Mucosa of rectum (tissue), 2 donors: ENCODE data around the gene IFNLR1.

Source experiments
- H3K27ac ChIP-seq, 2 donors: one replicate each; pipeline ENCODE4 v1.7.0; 2013; ENCODE audit warnings: inconsistent platforms in 2 of 2, low read depth in 2 of 2, low read length in 2 of 2
- H3K27me3 ChIP-seq, 2 donors: one replicate each; pipeline ENCODE4 v1.7.0; 2013; ENCODE audit warnings: low read length in 2 of 2; ENCODE audit not compliant: control insufficient read depth in 2 of 2, insufficient read depth in 2 of 2
- H3K36me3 ChIP-seq, 2 donors: one replicate each; pipeline ENCODE4 v1.7.0; 2013; ENCODE audit warnings: low read length in 2 of 2; ENCODE audit not compliant: control insufficient read depth in 2 of 2, insufficient read depth in 2 of 2
- H3K4me1 ChIP-seq, 2 donors: one replicate each; pipeline ENCODE4 v1.7.0; 2013; ENCODE audit warnings: low read length in 2 of 2, mild to moderate bottlenecking in 1 of 2; ENCODE audit not compliant: control insufficient read depth in 2 of 2, insufficient read depth in 2 of 2
- H3K4me3 ChIP-seq, 2 donors: one replicate each; pipeline ENCODE4 v1.7.0; 2013; ENCODE audit warnings: low read length in 2 of 2
- H3K9ac ChIP-seq, 2 donors: one replicate each; pipeline ENCODE4 v1.7.0; 2013; ENCODE audit warnings: low read length in 2 of 2, low read depth in 1 of 2, mild to moderate bottlenecking in 1 of 2
- H3K9me3 ChIP-seq, 2 donors: one replicate each; pipeline ENCODE4 v1.7.0; 2013; ENCODE audit warnings: low read length in 2 of 2; ENCODE audit not compliant: control insufficient read depth in 2 of 2
- donor health status: healthy.
- donor health status: Normal muscosa, but diverticular disease.

IFNLR1 gene

DNA sequence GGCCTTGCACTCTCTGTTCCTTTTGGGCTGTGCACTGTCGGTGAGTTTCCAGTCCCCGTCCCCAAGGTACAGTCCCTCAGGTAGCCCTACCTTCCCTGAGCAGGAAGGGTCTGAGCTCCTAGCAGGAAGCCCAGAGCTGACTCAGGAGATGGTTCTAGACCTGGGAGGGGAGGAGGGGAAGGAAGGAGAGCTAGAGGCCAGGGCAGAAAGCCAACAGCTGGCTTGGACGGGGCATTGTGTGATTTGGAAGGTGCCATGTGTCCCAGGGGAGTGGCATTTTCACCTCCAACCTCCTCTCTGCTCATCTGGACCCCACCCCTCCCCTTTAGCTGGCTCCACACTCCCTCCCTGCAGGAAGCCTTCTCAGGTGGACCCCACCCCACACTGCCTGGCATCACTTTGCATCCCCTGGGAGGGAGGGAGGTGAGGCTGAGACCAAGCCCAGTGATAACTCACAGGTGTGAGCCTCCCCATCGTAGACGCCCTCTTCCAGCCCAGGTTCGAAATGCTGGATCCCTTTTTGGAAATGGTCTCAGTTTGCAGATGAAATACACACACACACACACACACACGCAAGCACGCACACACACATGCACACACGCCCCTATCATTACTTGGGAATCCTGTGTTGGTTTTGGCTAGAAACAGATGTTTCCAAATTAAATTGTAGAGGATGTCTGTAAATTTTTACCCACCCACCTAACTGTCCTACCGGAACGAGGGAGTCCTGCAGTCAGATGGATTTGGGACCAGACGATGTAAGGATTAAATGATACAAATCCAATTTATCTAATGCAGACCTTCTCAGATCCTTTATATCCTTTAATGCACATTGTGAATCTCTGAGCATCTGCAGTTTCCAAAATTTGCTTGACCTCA, 19.7 kb upstream of the IFNLR1 start:
- no peaks in the 10 kb centered on the region for H3K36me3 ChIP-seq
- H3K27ac ChIP-seq: no peak overlapping the region
- H3K9me3 ChIP-seq: no peaks in the 10 kb centered on the region
- peaks cover 0 to 2% of the 10 kb centered on the region in 2 donors for H3K27me3 ChIP-seq
- H3K9ac ChIP-seq: no peak overlapping the region
- H3K4me3 ChIP-seq: no peak overlapping the region
- peaks cover 5 to 9% of the 10 kb centered on the region in 2 donors for H3K4me1 ChIP-seq

DNA sequence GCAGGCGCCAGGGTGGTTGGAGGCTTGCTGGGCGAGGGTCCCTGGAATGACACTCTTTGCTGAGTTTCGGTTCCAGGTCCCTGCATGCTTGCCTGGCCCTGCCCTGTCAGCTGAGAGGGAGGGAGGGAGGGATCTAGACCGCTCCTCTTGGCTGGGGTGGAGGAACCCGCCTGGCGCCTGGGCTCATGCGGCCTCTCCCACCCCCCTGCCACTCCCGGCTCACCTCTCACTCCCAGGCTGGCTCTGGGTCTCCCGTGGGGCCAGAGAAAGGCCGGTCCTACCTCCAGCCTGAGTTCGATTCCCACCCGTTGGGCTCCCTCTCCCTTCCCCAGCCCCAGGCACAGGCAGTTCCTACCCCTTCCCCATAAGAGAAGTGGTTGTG, 19.0 kb upstream of the IFNLR1 start:
- H3K4me3 ChIP-seq: no peak overlapping the region
- no peaks in the 10 kb centered on the region for H3K9me3 ChIP-seq
- H3K27ac ChIP-seq: no peak overlapping the region
- H3K4me1 ChIP-seq: peaks cover 5 to 9% of the 10 kb centered on the region in 2 donors
- no peak overlapping the region for H3K9ac ChIP-seq
- H3K27me3 ChIP-seq: peaks cover 0 to 2% of the 10 kb centered on the region in 2 donors
- H3K36me3 ChIP-seq: no peaks in the 10 kb centered on the region

DNA sequence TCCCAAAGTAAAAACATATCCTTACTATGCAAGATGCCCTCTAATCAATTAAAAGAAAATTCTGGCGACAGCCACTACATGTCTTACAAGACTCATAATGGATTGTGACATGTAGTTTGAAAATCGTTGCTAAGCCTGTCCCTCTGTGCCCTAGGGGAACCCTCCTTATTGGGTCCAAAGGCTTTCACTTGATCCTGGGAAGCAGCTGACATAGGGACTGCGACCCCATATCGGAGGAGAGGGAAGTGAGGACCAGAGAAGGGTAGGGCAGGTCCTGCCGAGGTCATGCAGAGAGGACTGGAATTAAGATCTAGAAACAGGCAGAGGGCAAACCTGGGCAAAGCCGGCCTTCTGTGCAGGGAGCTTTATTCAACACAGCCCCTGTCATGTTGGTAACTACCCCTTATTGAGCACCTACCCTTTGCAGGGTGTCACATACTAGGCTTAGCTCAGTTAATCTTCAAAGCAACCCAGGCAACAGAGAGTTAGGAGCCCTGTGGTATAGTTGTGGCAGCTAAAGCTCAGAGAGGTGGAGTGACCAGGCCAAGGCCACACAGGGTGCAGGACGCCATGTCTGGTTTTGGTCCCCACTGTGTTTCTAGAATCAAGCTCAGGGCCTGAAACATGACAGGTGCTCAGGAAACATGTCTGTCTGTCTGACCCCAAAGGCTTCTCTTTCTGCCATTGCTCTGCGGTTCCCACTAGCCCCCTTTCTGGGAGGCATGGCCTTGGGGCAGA, 18.4 kb upstream of the IFNLR1 start:
- Histone ChIP-seq H3K4me3 (no peak overlapping the region), H3K27ac (no peak overlapping the region), H3K9ac (no peak overlapping the region), H3K9me3 (no peaks in the 10 kb centered on the region), H3K27me3 (peaks cover 0 to 2% of the 10 kb centered on the region in 2 donors), H3K36me3 (no peaks in the 10 kb centered on the region), H3K4me1 (peaks cover 5 to 9% of the 10 kb centered on the region in 2 donors)

DNA sequence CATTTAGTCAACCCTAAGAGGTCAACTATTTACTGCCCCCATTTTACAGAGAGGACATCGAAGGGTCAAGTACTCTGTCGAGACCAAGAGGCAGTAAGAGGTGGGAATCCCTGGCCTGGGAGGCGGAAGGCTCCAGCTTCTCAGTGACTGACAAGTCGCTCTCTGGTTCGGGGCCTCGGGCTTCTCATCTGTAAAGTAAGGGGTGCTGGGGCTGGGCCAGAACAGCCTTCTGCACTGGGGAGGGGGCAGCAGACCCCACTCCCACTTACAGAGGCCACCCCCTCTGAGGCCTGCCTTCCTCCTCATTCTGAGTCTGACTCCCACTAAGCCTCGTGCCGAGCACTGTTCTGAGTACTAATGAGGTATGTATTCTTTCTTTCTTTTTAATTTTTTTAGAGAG, 17.0 kb upstream of the IFNLR1 start:
- Histone ChIP-seq H3K9me3 (no peaks in the 10 kb centered on the region), H3K4me3 (no peak overlapping the region), H3K4me1 (peaks cover 8 to 12% of the 10 kb centered on the region in 2 donors), H3K9ac (no peak overlapping the region), H3K27me3 (peaks cover 0 to 2% of the 10 kb centered on the region in 2 donors), H3K27ac (no peak overlapping the region), H3K36me3 (no peaks in the 10 kb centered on the region)

DNA sequence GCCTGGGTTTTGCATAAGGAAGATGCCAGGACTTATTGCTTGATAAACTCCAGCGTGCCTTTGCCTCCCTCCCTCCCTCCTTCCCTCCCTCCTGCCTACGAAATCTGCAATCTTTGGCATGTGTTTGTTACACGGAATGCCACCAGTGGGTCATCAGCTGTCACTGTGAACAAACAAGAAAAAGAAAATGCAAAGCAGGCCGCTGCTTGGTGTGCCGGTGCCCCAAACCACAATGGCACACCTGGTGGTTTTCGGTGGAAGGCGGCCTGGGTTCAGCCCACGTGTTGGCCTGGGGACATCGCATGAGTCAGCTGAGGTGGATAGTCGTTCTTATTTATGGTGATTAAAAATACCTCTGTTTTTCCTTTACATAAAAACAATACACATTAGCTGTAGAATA, 16.3 kb upstream of the IFNLR1 start:
- no peaks in the 10 kb centered on the region for H3K9me3 ChIP-seq
- H3K4me3 ChIP-seq: no peak overlapping the region
- H3K9ac ChIP-seq: no peak overlapping the region
- no peaks in the 10 kb centered on the region for H3K36me3 ChIP-seq
- H3K4me1 ChIP-seq: peaks cover 8 to 12% of the 10 kb centered on the region in 2 donors
- H3K27me3 ChIP-seq: peaks cover 0 to 2% of the 10 kb centered on the region in 2 donors
- H3K27ac ChIP-seq: peak overlapping the region; percentile 57 to 63

DNA sequence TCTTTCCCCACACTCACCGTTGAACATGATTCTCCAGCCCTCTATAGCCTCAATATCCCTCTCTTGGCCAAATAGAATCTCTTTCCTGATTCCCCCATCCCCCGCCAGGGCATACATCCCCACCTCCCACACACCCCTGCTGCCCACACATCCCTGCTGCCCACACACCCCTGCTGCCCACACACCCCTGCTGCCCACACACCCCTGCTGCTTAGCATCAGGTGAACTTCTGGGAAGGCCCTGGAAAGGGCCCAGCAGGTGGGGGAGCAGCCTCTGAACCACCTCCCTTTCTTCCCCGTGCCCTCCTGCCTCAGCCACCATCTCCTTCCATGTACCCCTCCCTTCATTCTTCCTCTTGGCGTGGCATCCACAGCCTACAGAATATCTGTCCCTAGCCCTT, 15.9 kb upstream of the IFNLR1 start:
- H3K9me3 ChIP-seq: no peaks in the 10 kb centered on the region
- H3K27me3 ChIP-seq: peaks cover 0 to 2% of the 10 kb centered on the region in 2 donors
- H3K9ac ChIP-seq: no peak overlapping the region
- H3K36me3 ChIP-seq: no peaks in the 10 kb centered on the region
- H3K4me1 ChIP-seq: peaks cover 8 to 12% of the 10 kb centered on the region in 2 donors
- H3K4me3 ChIP-seq: no peak overlapping the region
- H3K27ac ChIP-seq: peak overlapping the region; percentile 57 to 63

DNA sequence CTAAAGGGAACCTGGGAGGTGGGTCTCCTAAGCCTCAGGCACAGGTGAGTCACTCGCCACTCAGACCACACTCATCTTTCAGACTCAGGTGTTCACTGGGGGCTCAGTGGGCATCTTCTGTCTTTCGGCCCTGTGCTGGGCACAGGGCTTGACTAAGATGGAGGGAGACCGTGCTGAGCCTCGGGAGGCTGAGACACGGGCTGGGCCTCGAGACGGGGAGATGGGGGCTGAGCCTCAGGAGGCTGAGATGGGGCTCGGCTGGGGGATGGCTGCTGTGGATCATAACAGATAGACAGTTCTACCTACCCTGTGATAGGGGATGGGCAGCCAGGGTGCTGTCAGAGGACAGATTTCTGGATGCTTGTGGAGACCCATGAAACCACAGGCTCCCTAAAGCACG, 15.5 kb upstream of the IFNLR1 start:
- peak overlapping the region in 1 of 2 donors; percentile 44 for H3K9ac ChIP-seq
- no peaks in the 10 kb centered on the region for H3K36me3 ChIP-seq
- H3K27ac ChIP-seq: peak overlapping the region; percentile 57 to 63
- peaks cover 0 to 2% of the 10 kb centered on the region in 2 donors for H3K27me3 ChIP-seq
- H3K9me3 ChIP-seq: no peaks in the 10 kb centered on the region
- no peak overlapping the region for H3K4me3 ChIP-seq
- H3K4me1 ChIP-seq: peaks cover 8 to 14% of the 10 kb centered on the region in 2 donors

DNA sequence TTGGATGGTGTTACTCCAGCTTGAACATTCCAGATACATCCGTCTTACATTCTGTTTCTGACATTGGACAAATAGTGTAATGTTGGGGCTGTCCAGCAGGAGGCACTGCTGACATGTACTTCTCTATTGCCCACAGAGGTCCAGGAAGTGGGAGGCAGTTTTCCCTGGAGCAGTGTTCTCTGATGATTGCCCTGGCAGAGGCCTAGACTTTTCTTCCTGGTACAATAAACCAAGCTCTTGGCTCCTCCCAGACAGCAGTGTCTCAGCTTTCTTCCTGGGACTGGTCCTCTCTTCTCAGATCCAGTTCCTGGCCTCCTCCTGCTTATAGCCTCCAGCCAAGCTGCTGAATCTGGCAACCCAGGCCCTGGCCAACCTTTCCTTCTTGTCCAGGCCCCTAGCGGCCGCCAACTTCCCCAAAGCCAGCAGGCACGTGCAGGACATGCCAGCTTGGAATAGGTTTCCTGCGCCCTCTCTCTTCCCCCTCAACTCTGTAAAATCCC, 14.9 kb upstream of the IFNLR1 start:
- Histone ChIP-seq H3K27me3 (peaks cover 0 to 2% of the 10 kb centered on the region in 2 donors), H3K4me3 (no peak overlapping the region), H3K9ac (peak overlapping the region in 1 of 2 donors; percentile 44), H3K36me3 (no peaks in the 10 kb centered on the region), H3K4me1 (peaks cover 8 to 15% of the 10 kb centered on the region in 2 donors), H3K27ac (peak overlapping the region; percentile 57 to 61), H3K9me3 (no peaks in the 10 kb centered on the region)

DNA sequence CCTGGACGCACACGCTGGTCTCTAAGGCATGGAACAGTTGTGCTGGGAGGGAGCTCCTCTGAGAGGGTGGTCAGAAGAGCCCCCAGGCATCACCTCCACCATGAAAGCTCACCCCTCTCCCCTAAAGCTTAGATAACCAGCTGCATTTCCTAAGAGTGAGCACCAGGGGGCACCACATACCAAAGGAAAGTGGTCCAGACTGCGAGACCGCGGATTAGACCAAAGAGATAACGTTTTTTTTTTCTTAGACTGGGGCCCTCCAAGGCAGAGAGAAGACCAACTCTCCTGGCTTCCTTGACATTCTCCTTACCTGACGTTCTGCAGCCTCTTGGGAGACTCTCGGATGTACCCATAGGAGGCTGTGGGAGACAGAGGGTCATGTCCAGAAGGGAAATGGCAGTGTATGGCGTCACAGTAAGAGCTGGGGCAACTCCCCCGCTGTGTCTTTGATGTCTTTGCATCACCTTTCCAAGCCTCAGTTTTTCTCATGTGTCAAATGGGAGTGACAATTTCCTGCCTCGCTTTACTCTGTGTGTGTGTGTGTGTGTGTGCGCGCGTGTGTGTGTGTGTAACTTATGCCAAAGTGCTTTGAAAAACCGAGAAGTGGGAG, 12.3 kb upstream of the IFNLR1 start:
- H3K4me1 ChIP-seq: peaks cover 8 to 15% of the 10 kb centered on the region in 2 donors
- no peaks in the 10 kb centered on the region for H3K36me3 ChIP-seq
- H3K27me3 ChIP-seq: no peaks in the 10 kb centered on the region
- no peak overlapping the region for H3K27ac ChIP-seq
- H3K9ac ChIP-seq: no peak overlapping the region
- H3K4me3 ChIP-seq: peak overlapping the region; percentile 12 to 48
- no peaks in the 10 kb centered on the region for H3K9me3 ChIP-seq
